NCI-H2171 (cell line): ENCODE measurements around the gene SLC30A5.

Experiments
- DNase-seq: peaks from one replicate; lab custom pipeline; 2025; lab: John Stamatoyannopoulos, UW

SLC30A5 gene

GRCh38 chr5:69167929-69168328, 74.1 kb downstream of the SLC30A5 start:
- DNase-seq: no peak

GRCh38 chr5:69170495-69170894, 76.7 kb downstream of the SLC30A5 start:
- DNase-seq: no peak

GRCh38 chr5:69170969-69171368, 77.2 kb downstream of the SLC30A5 start:
- no peak for DNase-seq
